Lower leg skin (tissue), 4 donors: ENCODE results near the gene PTN. TPM values are rescaled to one million over a fixed set of nuclear protein-coding genes. Genes with fewer than 3 reads are reported as not detected.

ENCODE experiments used
- DNase-seq, 2 donors: peaks; one replicate each; pipeline ENCODE4 v3.0.0-alpha.2; 2019; ENCODE audit warnings: low spot score in 2 of 2
- H3K4me3 ChIP-seq: fragments of 200-600 bp; sonication (generic); 2 replicates; pipeline ENCODE4 v1.5.1; 2017; ENCODE audit warnings: mild to moderate bottlenecking, low read depth; ENCODE audit not compliant: poor library complexity, severe bottlenecking
- CTCF ChIP-seq, 3 donors: fragments of 450-650 bp; IDR thresholded peaks; one replicate each; pipeline ENCODE4 v1.5.1; 2016; ENCODE audit warnings: antibody characterized with exemption in 3 of 3, mild to moderate bottlenecking in 3 of 3, moderate library complexity in 2 of 3
- POLR2A ChIP-seq, 2 donors: fragments of 450-650 bp; IDR thresholded peaks; one replicate each; pipeline ENCODE4 v1.6.1; 2016 to 2017; ENCODE audit warnings: antibody characterized with exemption in 2 of 2, mild to moderate bottlenecking in 1 of 2, moderate library complexity in 1 of 2
- WGBS, 2 donors: methylation state at CpG; one replicate each; pipeline ENCODE4 v1.1.5; 2018; 5-methylcytosine and 5-hydroxymethylcytosine counted together
- intact Hi-C: fragments of 100-400 bp; cut with DNase I; formaldehyde crosslinking; loops from one replicate; pipeline ENCODE4 v1.15.0; 2023; ENCODE audit warnings: low total_unique reads
- total RNA-seq, 4 donors: library from RNA; depleted of rRNA; stranded (reverse); fragments of >200 nt; gene quantifications; one replicate each; pipeline ENCODE4 v1.1.0, GENCODE V29; 2016

Gene PTN
- total RNA-seq, 4 donors from 2014 or later = 0.34 to 10.1 (median 3.0) TPM

- H3K4me3 ChIP-seq = no peak overlapping the region
- no peak for DNase-seq
- no peak for TF ChIP-seq CTCF (IDR thresholded peaks at IDR 0.05)
- no peak for TF ChIP-seq POLR2A (IDR thresholded peaks at IDR 0.05)
- WGBS, 2 donors = 74 to 82% methylated on average over 9 of the region's 9 CpGs
- intact Hi-C loops = no loop called here
These were observed 26.7 kb downstream of the PTN start for GRCh38 chr7:137316648-137317353.

- no peak for DNase-seq
- TF ChIP-seq CTCF (IDR thresholded peaks at IDR 0.05) = no peak
- TF ChIP-seq POLR2A (IDR thresholded peaks at IDR 0.05) = no peak
- intact Hi-C loops = no loop called here
- 52 to 61% methylated on average over 4 of the region's 4 CpGs for WGBS, 2 donors
- H3K4me3 ChIP-seq = no peak overlapping the region
These were observed 30.3 kb downstream of the PTN start for GRCh38 chr7:137313201-137313600.

GRCh38 chr7:137306748-137307147 lies 36.8 kb downstream of the PTN start:
- intact Hi-C loops = loop anchor here (1.0 kb wide), 1 partner anchor 10 kb away; no protein-coding TSS in a partner anchor

DNA sequence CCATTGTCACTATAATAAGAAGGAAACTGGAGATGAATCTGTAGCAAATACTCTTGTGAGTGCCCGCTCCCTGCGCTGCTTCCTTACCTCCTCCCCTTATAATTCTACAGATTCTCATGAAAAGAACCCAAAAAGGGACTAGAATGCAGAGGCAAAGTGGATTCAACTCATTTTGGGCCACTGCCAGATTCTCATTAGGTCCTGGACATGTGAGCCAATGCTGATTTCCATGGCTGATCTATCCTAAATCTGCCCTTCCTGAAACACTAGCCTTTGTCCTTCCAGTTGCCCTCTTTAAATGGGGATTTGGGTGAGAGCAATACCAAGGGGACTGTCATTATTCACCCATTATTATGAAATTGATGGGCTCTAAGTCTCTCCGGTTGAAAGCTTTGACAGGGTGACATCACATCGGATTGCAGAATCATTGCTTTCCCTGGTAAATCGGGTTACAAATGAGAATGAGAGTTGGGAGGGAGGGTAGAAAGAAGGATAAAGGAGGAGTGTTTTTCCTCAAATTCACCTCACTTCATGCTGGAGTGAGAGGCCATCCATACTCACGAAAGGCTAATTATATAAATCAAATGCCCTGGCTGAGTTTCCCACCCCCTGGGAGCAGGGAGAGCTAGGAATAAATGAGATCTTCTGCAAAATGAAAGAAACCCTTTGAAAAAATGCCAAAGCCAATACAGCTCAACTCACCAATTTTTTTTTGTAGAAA lies 37.5 kb downstream of the PTN start:
- TF ChIP-seq CTCF (IDR thresholded peaks at IDR 0.05) (no peak), POLR2A (IDR thresholded peaks at IDR 0.05) (no peak)
- intact Hi-C loops = loop anchor here (1.0 kb wide), 1 partner anchor 10 kb away; no protein-coding TSS in a partner anchor
- DNase-seq = no peak
- H3K4me3 ChIP-seq = no peak overlapping the region
- WGBS, 2 donors = 67 to 77% methylated on average over 6 of the region's 6 CpGs

More at GRCh38 chr7:137306748-137307147, 36.8 kb downstream of the PTN start:
- no peak overlapping the region for H3K4me3 ChIP-seq
- 46 to 54% methylated on average over 4 of the region's 4 CpGs for WGBS, 2 donors
- DNase-seq = no peak
- no peak for TF ChIP-seq POLR2A (IDR thresholded peaks at IDR 0.05)

DNA sequence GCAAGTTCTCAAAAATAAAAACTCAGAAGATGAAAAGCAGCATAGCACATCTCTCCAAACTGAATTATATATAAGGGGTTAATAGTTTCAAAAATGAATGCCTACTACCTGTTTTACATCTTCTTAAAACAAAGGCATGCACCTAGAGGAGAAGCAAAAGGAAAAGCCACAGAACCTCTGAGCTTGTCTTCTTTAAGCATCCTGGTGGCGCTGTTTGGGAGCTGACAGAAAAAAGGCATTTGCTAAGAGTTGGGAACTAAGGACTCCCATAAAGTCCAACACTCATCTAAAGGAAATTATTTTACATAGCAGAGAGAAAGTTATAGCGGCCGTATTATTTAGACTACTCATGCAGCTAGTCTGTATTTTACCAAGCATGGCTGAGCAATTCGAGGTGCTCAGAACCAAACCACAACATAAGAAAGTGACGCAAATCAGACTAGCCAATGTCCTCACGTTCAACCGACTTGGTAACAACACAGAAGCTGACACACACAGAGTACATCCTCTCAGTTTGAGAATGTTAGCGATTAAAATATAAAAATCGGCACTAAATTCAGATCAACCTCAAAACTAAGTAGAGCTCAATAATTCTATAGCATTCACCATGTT lies 38.8 kb downstream of the PTN start:
- TF ChIP-seq CTCF (IDR thresholded peaks at IDR 0.05) = no peak
- TF ChIP-seq POLR2A (IDR thresholded peaks at IDR 0.05) = no peak
- intact Hi-C loops = no loop called here
- WGBS, 2 donors = 89 to 90% methylated on average over 9 of the region's 9 CpGs
- no peak for DNase-seq
- no peak overlapping the region for H3K4me3 ChIP-seq

DNA sequence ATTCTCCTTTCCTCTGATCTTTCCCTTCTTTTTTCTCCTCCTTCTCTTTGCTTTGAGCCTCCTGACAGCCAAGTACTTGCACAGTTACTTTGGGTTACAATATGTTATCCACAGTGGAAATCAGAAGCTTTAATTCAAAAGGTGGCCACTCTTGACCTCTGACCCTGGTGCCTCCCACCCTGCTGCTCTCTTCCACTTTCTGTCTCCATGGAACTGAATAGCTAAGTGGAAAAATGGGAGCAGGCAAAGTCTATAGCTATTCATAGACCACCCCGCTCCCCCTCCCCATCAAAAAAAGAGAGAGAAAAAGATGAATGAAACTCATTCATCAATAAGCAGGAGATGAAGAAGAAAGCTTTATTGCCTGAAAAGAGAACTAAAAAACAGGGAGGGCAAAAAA lies 39.4 kb downstream of the PTN start:
- no peak overlapping the region for H3K4me3 ChIP-seq
- no peak for DNase-seq
- no peak for TF ChIP-seq CTCF (IDR thresholded peaks at IDR 0.05)
- TF ChIP-seq POLR2A (IDR thresholded peaks at IDR 0.05) = no peak
- WGBS, 2 donors = 90 to 96% methylated on average over 1 of the region's 1 CpG
- intact Hi-C loops = no loop called here
